ENCODE measurements around the gene TMUB2.

TMUB2 gene

DNA sequence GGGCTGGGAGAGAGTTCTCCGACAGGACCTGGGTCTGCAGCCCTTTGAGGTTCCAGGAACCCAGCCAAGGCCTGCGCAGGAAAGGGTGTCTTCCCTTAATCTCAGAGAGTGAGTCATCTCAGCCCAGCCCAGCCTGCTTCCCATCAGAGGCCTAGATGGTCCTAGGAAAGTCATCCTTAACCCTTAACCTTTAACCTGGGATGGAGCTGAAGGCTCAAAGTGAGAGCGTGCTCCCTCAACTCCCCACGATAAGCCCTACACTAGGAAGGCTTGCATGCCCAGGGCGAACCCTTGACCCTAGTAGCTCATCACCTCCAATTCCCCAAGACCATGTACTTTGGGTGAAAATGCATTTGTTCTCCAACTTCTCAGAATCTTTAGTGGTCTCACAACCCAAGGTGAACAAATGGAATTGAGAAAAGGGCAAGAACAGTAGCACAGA is 17.7 kb downstream of the TMUB2 start:
- DNase-seq, result peak; percentile 72

DNA sequence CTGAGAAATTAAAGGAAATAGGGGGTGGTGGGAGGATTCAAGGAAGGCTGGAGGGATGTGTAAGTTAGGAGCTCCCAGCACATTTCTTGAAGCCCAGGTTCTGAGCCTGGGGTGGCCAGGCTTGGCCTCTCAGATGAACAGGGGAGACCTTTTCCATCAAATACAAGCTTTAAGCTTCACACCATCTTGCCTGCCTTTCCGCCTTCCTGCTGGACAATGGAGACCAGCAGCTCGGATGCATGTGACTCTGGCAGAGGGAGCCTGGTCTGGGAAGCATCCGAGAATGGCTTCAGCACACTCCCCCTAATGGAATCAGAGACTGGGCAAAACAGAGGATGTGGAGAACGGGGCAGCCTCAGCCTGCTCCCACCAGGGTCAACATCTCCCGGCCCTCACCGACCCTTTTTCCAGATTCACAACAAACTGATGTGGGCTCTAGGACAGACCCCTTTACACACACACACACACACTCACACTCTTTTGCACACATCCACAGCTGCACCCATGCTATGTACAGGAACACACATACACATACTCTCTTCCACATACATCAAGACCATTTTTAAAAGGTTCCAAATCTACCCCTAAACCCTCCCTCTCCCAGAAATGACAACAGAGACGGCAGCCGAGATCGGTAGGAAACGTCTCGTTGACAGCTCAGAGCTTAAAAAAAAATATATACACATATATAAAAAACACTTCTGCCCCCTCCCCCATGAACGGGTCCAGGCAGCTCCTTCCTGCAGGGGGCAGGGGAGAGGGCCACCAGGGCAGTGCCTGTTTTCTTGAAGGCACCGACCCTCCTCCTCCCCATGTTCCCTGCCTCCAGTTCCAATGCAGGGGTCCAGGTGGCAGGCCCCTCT is 19.4 kb downstream of the TMUB2 start:
- no peak for DNase-seq

DNA sequence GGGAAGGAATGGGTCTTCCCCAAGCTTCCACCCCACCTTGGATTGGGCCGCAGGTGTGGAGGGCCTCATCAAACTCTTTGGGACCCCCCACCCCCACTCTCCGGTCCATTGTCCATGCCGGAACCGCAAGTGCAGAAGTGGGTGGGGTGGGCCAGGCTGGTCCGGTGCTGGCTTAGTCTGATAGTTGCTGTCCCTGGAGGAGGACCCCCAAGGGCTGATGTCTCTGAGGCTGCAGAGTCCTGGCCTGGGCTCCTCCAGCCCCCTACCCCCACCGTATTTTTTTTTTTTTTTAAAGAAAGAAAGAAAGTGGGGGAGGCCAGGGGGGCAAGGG is 20.0 kb downstream of the TMUB2 start:
- no peak for DNase-seq

DNA sequence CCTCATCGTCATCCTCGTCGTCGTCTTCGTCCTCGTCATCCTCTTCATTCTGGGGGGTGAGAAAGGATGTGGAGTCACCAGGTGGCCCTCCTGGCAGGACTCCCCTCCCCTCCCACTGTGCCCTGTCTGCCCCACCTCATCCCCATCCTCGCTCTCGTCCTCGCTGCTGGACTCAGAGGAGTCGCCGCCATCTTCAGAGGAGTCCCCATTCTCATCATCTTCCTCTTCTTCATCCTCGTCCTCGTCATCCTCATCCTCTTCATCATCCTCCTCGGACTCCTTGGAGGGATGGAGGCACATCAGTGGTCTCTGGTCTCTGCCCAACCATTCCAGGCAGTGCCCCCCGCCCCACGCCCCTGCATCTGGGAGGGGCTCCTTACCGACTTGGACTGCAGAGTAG is 20.5 kb downstream of the TMUB2 start:
- DNase-seq, result no peak

DNA sequence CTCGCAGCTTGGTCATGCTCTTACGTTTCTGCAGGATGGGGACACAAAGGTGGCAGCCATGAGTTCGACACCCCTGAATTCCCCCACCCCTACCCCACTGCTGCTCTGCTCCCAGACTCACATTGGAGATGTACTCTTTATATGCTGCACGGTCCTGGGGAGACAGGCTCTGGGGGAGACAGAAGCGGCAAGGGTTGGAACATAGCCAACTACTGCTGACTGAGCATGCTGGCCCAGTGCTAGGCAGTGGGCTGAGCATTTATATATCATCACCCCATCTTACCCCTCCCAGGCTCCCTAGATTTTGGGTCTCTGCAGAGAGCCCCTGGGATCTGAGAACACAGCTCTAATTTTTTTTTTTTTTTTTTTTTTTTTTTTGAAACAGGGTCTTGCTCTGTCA is 21.0 kb downstream of the TMUB2 start:
- DNase-seq, result no peak

DNA sequence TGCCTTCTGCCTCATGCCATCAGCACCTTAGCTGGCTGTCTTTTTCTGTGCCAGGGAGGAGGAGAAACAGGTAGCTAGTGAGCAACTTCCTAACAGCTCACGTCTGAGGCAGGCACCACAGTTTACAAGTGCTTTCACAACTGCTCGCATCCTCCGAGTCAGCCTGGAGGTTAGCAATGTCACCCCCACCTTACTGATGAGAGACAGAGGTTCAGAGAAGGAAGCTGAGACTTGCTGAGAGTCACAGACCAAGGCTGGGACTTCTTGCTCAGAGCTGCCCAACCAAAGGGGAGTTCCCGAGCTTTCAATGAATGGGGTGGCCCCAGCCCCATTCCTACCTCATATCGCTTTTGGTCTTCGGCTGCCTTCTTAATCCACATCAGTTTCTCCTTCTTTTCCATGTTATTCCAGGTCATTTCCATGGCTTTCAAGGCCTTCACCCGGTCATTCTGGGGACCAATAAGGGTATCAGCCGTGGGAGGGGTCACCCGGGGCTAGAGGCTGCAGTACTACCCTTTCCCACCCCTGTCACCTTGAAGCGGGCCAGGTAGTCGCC is 23.1 kb downstream of the TMUB2 start:
- DNase-seq, result no peak

DNA sequence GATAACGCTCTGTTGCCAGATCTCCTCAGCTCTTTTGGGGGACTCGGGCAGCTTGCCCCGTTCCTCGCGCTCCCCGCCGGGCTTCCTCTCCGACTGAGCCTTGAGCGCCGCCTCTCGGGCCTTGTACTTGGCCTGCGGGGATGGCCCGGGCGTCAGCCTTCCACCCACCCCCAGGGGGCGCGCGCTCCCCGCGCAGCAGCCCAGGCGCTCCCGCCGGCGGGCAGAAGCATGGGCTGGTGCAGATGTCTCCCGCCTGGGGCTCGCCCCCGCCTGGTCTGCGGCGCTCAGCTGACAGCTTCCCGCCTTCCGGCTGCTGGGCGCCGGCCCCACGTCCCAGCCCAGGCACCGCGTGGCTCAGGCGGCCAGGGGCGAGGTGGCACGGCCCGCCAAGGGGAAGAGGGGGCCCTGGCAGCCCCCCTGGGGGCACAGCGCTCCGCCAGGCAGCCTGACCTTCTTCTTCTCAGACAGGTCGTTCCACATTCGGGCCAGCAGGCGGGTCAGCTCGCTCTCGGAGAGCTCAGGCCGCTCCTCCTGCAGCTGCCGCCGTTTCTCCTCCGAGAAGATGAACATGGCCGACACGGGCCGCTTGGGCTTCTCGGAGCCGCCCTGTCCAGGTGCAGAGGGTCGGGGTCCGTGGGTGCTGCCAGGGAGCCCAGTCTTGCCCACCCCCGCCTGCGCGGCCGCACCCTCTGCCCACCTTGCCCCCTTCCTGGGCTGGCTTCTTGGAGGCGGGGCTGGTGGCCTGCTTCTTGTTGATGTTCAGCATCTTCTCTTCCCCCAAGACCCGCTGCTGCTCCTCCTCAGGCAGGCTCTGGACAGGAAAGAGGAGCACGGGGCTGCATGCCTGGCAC is 23.8 kb downstream of the TMUB2 start:
- peak; percentile 85 for DNase-seq

DNA sequence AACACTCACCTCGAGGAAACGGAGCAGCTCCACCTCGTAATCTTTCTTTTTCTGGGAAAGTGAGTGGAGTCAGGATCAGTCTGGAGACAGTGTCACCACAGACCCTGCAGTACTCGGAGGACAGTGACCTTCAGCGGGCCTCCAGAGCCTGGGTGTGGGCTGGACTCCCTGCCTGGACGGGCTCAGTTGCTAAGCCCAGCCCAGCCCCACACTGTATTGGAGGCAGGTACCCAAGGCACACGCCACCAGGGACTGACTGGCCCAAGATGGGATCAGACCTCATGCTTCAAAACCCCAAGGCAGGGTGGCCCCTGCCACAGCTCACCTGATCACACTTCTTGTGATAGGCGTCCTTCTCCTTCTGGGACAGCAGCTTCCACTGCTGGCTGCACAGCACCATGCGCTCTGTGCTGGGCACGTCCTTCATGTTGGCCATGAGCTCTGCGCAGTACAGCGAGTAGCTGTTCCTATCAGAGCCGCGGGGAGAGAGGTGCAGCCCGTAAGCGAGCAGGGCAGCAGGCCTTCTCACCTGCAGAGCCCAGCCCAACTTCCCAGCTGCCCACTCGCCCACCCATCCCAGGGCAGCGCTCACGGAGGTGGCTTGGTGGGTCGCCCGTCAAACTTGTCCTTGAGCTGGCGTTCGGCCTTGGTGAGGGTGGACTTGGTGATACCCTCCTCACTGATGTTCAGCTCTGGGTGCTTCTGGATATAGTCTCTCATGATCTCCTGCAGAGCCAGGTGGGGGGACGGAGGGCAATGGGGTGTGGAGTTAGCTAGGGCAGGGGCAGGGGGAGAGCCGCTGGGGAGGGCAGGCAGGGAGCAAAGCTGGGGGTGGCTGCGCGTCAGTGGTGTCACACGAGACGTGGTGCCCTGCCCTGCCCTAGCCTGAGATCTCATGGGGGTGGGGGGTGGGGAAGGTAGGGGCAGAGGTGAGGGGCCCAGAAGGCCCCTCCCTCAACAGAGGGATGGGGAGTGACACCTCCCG is 24.8 kb downstream of the TMUB2 start:
- DNase-seq, result no peak

DNA sequence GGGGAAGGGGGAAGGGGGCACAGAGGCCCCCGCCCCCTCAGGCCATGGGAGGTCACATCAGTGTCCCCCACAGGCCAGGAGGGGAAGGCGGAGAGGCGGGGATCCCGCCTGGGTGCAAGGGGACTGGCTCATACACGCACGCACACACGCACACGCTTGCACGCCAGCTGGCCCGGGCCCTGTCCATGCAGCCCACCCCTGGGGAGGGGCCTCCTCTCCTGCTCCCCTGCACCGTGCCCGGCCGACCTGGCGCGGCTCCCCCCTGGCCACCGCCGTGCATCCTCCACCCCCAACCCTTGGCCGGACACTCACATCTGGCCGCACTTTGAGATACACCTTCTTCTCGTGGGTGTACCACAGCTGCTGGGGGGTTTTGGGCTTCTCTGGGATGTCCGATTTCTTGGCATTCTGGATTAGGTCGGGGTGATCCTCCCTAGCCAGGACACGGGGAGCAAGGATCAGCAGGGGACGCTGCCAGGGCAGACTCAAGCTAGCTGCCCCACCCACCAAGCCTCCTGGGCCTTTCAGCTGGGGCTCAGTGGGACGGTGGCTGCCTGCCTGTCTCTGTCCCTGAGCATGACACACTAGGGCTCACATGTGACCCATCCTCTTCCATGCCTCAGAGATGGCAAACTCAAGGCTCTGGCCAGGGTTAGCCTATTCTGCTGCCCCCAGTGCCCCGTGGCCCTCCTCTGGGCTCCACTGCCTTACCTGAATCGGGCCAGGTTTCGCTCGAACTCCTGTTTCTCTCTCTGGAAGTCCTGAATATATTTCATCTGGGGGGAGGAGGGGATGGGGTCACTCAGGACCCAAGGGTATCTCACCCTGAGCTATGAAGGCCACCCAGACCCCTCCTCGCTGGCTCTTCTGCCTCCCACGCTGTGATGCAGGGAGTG is 26.0 kb downstream of the TMUB2 start:
- no peak for DNase-seq

DNA sequence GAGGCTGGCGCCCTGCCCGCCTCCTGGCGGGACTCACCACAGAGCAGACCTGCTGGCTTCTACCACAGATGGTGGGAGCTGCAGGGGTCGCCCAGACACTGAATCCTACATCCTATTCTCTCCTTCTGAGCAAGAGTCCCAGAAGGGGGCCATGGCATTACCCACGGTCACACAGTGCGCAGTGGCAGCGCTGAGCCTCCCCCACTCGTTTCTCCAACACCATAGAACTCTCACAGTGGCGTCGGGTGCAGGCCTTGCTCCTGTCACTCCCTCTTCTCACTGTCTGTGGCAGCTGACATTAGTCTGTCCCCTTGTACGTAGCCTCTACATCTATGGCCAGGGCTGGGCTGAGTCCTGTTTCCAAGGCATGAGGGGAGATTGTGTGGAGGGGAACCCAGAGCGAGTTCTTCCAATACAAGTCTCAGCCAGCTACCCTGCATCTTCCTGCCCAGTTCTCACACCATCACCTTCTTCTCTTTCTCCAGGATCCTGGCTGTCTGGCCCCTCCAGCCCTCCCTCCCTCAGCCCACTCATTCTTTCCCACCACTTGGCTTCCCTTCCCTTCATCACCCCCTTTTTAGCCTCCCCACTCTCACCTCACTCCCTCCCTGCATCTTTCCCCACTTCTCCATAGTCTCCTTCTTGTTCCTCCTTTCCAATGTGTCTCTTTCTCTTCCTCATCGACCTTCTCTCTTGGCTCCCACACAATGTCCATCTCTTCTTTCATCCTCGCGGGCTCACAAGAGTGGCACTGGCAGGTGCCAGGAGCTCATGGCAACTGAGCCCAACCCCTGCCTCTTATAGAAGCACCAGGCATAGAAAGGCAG is 26.8 kb downstream of the TMUB2 start:
- no peak for DNase-seq

DNA sequence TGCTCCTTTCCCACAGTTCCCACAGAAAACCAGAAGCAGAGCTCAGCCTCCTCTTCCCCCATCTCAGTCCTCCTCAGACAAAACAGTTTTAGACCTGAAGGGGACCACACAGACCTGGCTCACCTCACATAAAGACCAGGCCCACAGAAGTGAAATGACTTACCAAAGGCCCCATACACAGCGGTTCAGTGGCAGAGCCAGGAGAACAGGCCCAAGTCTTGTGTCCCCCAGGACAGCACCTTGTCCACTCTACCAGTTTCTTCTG is 27.4 kb downstream of the TMUB2 start:
- no peak for DNase-seq

DNA sequence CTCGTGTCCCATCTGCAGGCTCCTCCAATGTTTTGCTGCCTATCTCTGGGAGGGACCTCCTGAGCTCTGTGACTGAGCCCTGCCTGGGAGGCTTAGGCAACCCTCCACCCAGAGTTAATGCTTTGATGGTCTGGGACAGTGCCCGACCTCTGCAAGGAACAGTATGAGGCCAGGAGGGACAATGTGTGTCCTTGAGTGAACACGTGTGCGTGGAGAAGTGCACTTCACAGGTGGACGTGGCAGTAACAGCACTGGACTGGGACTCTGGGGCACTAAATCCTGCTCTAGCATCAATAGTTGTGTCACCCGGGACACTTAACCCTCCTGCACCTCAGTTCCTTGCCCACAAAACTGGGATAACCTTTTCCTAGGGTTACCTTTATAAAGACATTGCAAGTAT is 28.1 kb downstream of the TMUB2 start:
- no peak for DNase-seq

DNA sequence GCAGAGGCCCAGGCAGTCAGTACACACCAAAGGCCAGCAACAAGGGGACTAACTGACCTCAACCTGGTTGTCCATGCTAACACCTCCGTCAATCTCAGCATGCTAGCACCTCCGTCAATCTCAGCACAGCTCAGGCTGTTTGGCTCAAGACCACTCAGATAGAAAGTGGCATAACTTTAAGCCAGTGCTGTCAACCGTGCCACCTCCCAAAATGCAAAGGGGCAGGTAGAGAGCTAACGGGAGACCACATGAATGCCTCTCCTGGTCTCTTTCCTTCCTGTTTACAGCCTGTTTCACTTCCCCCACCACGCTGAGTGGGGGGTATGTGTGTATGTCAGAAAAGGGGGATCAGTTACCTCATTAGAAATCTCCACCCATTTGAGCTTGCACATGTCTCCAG is 29.4 kb downstream of the TMUB2 start:
- no peak for DNase-seq

DNA sequence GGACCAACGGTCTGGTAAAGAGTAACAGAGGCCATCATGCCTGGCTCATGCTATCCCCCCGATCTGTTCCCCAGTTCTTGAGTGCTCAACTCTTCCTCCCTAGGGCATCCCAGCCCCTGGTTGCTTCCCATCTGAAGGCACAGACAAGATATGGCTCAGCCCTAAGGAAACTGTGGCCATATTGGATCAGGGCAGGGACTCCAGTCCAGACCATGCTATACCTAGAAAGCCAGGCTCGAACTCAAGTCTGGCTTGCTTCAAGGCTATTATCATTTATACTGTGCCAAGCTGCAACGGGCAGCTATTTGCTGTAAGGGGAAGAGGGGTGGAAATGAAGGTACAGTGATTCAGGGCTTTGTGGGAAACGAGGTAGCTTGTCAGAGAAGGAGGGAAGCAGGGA is 29.9 kb downstream of the TMUB2 start:
- DNase-seq, result no peak

DNA sequence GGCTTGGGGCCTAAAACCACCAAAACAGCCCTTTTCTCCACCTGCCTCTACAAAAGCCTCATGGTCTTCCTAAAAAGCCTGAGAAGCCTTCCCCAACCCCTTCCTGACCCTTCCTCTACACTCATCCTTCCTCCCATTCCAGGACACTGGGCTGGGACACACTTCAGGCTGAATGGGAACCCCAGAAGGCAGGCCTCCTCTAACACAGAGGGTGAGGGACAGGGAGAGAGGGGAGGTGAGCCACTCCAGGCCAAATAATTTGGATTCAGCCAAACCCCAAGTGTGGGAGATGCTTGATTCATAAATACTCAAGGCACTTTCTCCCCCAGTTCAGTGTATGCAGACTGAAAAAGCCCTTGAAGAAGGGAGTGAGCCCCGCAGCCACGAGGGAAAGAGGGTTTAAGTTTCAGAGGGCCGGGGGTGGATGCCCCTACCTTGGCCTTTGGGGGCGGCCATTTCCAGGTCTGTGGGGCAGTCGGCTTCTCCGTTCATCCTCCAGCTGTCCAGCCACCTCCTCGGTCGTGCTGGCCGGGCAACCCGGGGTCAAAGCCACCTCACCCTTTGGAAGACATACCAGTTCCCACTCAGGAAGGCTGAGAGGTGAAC is 31.1 kb downstream of the TMUB2 start:
- no peak for DNase-seq

DNA sequence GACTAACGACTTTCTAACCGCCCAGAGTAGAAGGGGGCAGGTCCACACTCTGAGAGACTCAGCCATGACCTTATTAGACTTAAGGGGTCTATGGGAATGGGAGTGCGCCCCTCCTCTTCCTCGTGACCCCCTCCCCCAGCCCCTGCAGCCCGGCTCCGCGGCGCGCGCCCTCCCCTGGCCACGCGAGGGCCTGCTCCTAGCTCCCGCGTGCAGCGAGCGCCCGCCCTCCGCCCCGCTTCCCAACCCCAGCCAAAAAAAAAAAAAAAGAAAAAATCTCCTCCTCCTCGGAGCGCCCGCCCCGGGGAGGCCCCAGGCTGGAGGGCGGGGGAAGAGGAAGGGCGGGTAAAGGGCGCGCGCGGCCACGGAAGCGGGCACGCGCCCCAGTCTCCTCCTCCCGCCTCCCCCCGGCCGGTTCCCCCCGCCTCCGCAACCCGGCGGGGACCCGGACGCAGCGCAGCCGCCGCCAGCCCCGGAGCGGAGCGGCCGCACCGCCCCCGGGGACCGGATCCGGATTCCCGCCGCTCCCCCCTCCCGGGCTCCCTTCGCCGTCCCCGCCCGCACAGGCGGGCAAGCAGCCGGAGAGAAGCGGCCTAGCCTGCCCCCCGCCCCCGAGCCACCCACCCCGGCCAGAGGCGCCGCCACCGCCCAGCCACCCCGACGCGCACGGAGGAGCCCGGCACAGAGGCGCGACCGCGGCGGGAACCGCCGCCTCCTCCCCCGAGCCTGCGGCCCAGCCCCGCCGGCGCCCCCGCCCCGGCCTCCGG is 31.8 kb downstream of the TMUB2 start:
- peak; percentile 88 for DNase-seq

DNA sequence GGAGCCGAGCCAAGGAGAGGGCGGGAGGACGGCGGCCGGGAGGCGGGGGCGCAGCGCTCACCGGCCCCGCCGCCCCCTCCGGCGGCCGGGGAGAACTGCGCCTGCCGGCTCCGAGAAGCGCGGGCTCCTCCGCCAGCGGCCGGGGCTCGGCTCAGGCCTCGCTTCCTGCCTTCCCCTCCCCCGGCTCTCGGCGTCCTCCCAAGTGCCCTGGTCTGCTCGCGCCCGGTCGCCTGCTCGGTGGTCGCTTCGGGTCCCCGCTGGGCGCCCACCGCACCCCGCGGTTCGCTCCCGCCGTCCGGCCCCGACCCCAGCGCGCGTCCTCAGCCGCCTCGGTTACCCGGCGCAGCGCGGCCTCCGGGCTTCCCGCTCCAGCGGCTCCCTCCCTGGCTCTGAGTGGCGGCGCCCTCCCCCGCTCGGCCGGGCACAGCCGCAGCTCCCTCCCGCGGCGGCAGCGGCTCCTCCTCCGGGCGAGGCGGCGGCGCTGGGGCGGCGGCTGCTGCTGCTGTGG is 32.4 kb downstream of the TMUB2 start:
- DNase-seq, result peak; percentile 78

DNA sequence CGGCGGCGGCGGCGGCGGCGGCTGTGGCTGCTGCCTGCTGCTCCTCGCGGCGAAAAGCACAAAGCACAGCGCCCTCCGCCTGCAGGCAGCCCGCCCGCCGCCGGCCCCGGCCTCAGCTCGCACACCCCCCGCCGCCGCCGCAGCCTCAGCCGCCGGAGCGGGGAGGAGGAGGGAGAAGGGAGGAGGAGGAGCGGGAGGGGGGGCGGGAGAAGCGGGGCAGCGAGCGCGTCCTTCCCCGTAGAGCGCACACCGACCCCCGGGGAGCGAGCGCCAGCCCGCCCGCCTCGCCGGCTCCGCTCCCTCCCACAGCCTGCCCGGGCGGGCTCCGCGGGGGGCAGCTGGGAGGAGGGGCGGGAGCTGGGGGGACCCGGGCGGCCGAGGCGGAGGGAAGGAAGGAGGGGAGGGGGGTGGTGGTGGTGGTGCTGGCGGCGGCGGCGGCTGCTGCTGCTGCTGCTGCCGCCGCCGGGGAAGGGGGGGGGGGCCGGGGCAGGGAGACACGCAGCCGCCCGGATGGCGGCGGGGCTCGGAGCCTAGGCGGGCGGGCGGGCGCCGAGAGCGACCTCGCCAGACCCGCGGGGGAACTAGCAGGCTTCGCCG is 32.9 kb downstream of the TMUB2 start, which contains the start of gene UBTF:
TSS of gene UBTF (minus strand) at position 60 of the 597 bp plus-strand sequence. CDS start 1,446 bp downstream, outside the sequence.
- peak; percentile 67 for DNase-seq
